ENCODE measurements around the gene FAM83D. TPM values are rescaled to one million over a fixed set of nuclear protein-coding genes. Genes with fewer than 3 reads are reported as not detected.

The FAM83D gene
- total RNA-seq, 2 experiments from 2014 or later = 23.1 to 28.4 TPM

GRCh38 chr20:38902601-38903000, 23.6 kb upstream of the FAM83D start:
- CTCF ChIA-PET = no interaction called here
- Mint-ChIP-seq H3K36me3 (peaks cover 75% of the 10 kb centered on the region), H3K27me3 (no peaks in the 10 kb centered on the region), H3K9me3 (ENCODE audit: low read depth) (peaks cover 9% of the 10 kb centered on the region), H3K4me3 (no peak overlapping the region), H3K27ac (no peak overlapping the region), H3K4me1 (peaks cover 3% of the 10 kb centered on the region)
- DNase-seq (no peak), ATAC-seq (no peak)

GRCh38 chr20:38903335-38903734, 22.9 kb upstream of the FAM83D start:
- CTCF ChIA-PET = interaction anchor here (0.6 kb wide), 1 partner anchor 1220 kb away, joined by 5 read pairs; no protein-coding TSS in a partner anchor
- H3K27ac Mint-ChIP-seq = no peak overlapping the region

DNA sequence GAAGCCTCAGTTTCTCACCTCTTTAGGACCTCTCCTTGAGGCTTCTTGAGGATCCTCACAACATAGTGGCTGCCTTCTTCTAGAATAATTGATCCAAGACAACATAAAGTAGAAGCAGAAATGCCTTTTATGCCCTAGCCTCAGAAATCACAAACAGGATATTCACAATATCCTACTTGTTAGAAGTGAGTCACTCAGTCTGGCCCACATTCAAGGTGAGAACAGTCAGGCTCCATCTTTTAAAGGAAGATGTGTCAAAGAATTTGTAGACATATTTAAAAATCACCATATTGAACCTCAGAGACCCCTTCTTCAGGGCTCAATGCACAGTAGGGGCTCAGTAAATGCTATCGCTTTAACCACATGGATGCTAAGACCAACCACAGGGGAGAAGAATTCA, 20.8 kb upstream of the FAM83D start:
- H3K4me3 Mint-ChIP-seq = no peak overlapping the region
- DNase-seq (no peak), ATAC-seq (no peak)
- no peak overlapping the region for H3K27ac Mint-ChIP-seq
- H3K9me3 Mint-ChIP-seq (ENCODE audit: low read depth) = peaks cover 9% of the 10 kb centered on the region
- CTCF ChIA-PET = interaction anchor here (0.6 to 2.0 kb wide), 5 partner anchors 10 to 144 kb away, joined by 3 to 8 read pairs (median 4); partner anchors contain the start of gene PPP1R16B
- no peaks in the 10 kb centered on the region for H3K4me1 Mint-ChIP-seq
- H3K27me3 Mint-ChIP-seq = no peaks in the 10 kb centered on the region
- H3K36me3 Mint-ChIP-seq = peaks cover 85% of the 10 kb centered on the region

More at GRCh38 chr20:38903335-38903734, 22.9 kb upstream of the FAM83D start:
- no peaks in the 10 kb centered on the region for H3K27me3 Mint-ChIP-seq
- peaks cover 77% of the 10 kb centered on the region for H3K36me3 Mint-ChIP-seq
- H3K4me1 Mint-ChIP-seq = no peaks in the 10 kb centered on the region
- H3K9me3 Mint-ChIP-seq (ENCODE audit: low read depth) = peaks cover 9% of the 10 kb centered on the region
- no peak overlapping the region for H3K4me3 Mint-ChIP-seq
- DNase-seq (no peak), ATAC-seq (no peak)

GRCh38 chr20:38907918-38908677, 18.1 kb upstream of the FAM83D start:
- Mint-ChIP-seq H3K27ac (no peak overlapping the region), H3K4me1 (no peaks in the 10 kb centered on the region), H3K9me3 (ENCODE audit: low read depth) (peaks cover 9% of the 10 kb centered on the region), H3K27me3 (no peaks in the 10 kb centered on the region), H3K4me3 (no peak overlapping the region), H3K36me3 (peaks cover 62% of the 10 kb centered on the region)
- ATAC-seq (no peak), DNase-seq (no peak)
- CTCF ChIA-PET = no interaction called here

- H3K4me3 Mint-ChIP-seq = no peak overlapping the region
- ATAC-seq = no peak
- H3K4me1 Mint-ChIP-seq = no peaks in the 10 kb centered on the region
- DNase-seq = no peak
- H3K27ac Mint-ChIP-seq = no peak overlapping the region
- CTCF ChIA-PET = no interaction called here
- H3K9me3 Mint-ChIP-seq (ENCODE audit: low read depth) = no peaks in the 10 kb centered on the region
- H3K36me3 Mint-ChIP-seq = peaks cover 33% of the 10 kb centered on the region
- no peaks in the 10 kb centered on the region for H3K27me3 Mint-ChIP-seq
Measured at GRCh38 chr20:38915355-38915754, 10.9 kb upstream of the FAM83D start.

GRCh38 chr20:38917657-38918056, 8.6 kb upstream of the FAM83D start:
- DNase-seq = no peak
- Mint-ChIP-seq H3K4me3 (no peak overlapping the region), H3K27ac (no peak overlapping the region), H3K27me3 (no peaks in the 10 kb centered on the region), H3K4me1 (peaks cover 5% of the 10 kb centered on the region), H3K9me3 (ENCODE audit: low read depth) (no peaks in the 10 kb centered on the region), H3K36me3 (peaks cover 33% of the 10 kb centered on the region)
- no peak for ATAC-seq
- CTCF ChIA-PET = interaction anchor here (1.0 kb wide), 1 partner anchor 8 kb away, joined by 3 read pairs; the partner anchor contains the start of gene FAM83D

GRCh38 chr20:38918172-38918571, 8.0 kb upstream of the FAM83D start:
- no peak for ATAC-seq
- no peak for DNase-seq
- Mint-ChIP-seq H3K9me3 (ENCODE audit: low read depth) (no peaks in the 10 kb centered on the region), H3K4me1 (peaks cover 5% of the 10 kb centered on the region), H3K27me3 (no peaks in the 10 kb centered on the region), H3K36me3 (peaks cover 34% of the 10 kb centered on the region), H3K27ac (no peak overlapping the region), H3K4me3 (no peak overlapping the region)
- CTCF ChIA-PET = interaction anchor here (1.0 kb wide), 2 partner anchors 8 to 19 kb away, joined by 3 read pairs; partner anchors contain the start of gene FAM83D

DNA sequence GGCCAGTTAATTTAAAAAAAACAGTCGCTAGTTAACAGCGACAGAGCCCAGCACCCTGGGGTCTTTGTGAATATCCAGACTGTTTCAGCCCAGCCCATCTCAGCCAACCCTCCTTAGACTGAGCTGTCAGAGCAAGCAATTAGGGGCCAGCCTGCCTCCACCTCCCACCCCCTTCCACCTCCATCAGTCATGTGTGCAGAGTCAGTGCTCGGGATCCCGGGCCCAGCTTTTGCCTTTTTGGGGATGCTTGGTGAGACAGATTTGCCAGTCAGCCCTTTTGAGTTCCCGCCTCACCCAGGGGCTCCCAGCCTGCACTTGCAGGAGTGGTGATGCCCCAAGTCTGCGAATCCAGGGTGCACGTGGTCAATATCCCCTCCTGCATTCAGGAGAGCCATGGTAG, 6.5 kb upstream of the FAM83D start:
- Mint-ChIP-seq H3K9me3 (ENCODE audit: low read depth) (no peaks in the 10 kb centered on the region), H3K4me3 (no peak overlapping the region), H3K27ac (no peak overlapping the region), H3K4me1 (peaks cover 5% of the 10 kb centered on the region), H3K27me3 (no peaks in the 10 kb centered on the region), H3K36me3 (peaks cover 27% of the 10 kb centered on the region)
- no peak for DNase-seq
- no peak for ATAC-seq
- CTCF ChIA-PET = no interaction called here

DNA sequence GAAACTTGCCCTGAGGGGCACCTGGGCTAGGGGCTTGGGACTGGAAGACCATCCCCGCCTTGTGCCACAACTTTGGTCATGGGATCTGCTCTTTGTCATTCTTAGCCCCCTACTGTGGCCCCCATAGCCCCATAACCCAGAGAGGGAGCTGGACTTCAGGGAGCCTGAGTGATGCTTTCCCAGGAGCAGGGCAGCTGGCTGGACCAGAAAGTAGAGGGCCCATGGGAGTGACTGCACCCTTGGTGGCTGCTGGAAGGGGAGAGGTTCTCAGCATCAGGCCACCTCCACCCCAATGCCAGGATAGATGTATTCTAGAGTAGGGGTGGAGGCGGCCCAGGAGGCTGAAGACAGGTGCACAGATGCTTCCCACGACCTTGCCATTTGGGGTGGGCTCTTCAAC, 5.8 kb upstream of the FAM83D start:
- CTCF ChIA-PET = no interaction called here
- no peaks in the 10 kb centered on the region for H3K27me3 Mint-ChIP-seq
- H3K4me3 Mint-ChIP-seq = no peak overlapping the region
- peaks cover 22% of the 10 kb centered on the region for H3K36me3 Mint-ChIP-seq
- peaks cover 9% of the 10 kb centered on the region for H3K4me1 Mint-ChIP-seq
- H3K9me3 Mint-ChIP-seq (ENCODE audit: low read depth) = no peaks in the 10 kb centered on the region
- DNase-seq = no peak
- ATAC-seq = no peak
- no peak overlapping the region for H3K27ac Mint-ChIP-seq

- H3K27me3 Mint-ChIP-seq = no peaks in the 10 kb centered on the region
- H3K4me1 Mint-ChIP-seq = peaks cover 12% of the 10 kb centered on the region
- H3K4me3 Mint-ChIP-seq = no peak overlapping the region
- ATAC-seq = no peak
- H3K27ac Mint-ChIP-seq = no peak overlapping the region
- peaks cover 18% of the 10 kb centered on the region for H3K36me3 Mint-ChIP-seq
- H3K9me3 Mint-ChIP-seq (ENCODE audit: low read depth) = no peaks in the 10 kb centered on the region
- CTCF ChIA-PET = no interaction called here
- DNase-seq = no peak
Measured at GRCh38 chr20:38920851-38921250, 5.4 kb upstream of the FAM83D start.

DNA sequence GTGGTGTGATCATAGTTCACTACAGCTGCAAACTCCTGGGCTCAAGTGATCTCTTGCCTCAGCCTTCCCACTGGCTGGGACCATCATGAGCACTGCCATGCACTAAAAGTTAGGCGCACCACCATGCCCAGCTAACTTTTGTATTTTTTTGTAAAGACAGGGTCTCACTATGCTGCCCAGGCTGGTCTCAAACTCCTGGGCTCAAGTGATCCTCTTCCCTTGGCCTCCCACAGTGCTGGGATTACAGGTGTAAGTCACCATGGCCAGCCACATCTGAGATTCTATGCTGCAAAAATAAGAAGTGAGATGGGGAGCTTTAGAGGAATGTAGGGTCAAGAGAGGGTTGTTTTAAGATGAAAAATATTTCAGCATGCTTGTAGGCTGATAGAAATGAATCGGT, 1.5 kb upstream of the FAM83D start:
- CTCF ChIA-PET = interaction anchor here (0.6 to 11.5 kb wide), 5 partner anchors 24 to 198 kb away, joined by 3 to 131 read pairs (median 4); partner anchors contain the start of gene DHX35
- no peak for DNase-seq
- no peak for ATAC-seq
- Mint-ChIP-seq H3K27ac (no peak overlapping the region), H3K36me3 (peaks cover 21% of the 10 kb centered on the region), H3K9me3 (ENCODE audit: low read depth) (no peaks in the 10 kb centered on the region), H3K4me3 (no peak overlapping the region), H3K4me1 (peaks cover 31% of the 10 kb centered on the region), H3K27me3 (no peaks in the 10 kb centered on the region)

GRCh38 chr20:38926934-38927616, 858 bp downstream of the FAM83D start:
- CTCF ChIA-PET = interaction anchor here (0.7 to 11.5 kb wide), 16 partner anchors 9 to 177 kb away, joined by 3 to 131 read pairs (median 4); partner anchors contain the start of genes DHX35 and PPP1R16B
- Mint-ChIP-seq H3K4me3 (peak overlapping the region; percentile 81), H3K27ac (peak overlapping the region; percentile 72), H3K36me3 (peaks cover 30% of the 10 kb centered on the region), H3K4me1 (peaks cover 46% of the 10 kb centered on the region), H3K27me3 (no peaks in the 10 kb centered on the region), H3K9me3 (ENCODE audit: low read depth) (no peaks in the 10 kb centered on the region)
- DNase-seq (peak; percentile 48), ATAC-seq (peak; percentile 4)

- Mint-ChIP-seq H3K27ac (peak overlapping the region; percentile 66), H3K27me3 (no peaks in the 10 kb centered on the region), H3K4me1 (peaks cover 53% of the 10 kb centered on the region), H3K9me3 (ENCODE audit: low read depth) (no peaks in the 10 kb centered on the region), H3K4me3 (peak overlapping the region; percentile 81), H3K36me3 (peaks cover 30% of the 10 kb centered on the region)
- DNase-seq (peak; percentile 51), ATAC-seq (no peak)
- CTCF ChIA-PET = interaction anchor here (0.7 to 11.5 kb wide), 6 partner anchors 8 to 120 kb away, joined by 3 to 131 read pairs (median 6); partner anchors contain the start of gene DHX35
Measured at GRCh38 chr20:38927902-38928578, 1.8 kb downstream of the FAM83D start.
